Tibial artery (tissue), 4 donors: ENCODE data around the gene IFNG.
"Not testable (repeated sequence)": the region's sequence is repeated elsewhere in the genome, so short reads cannot be mapped to it uniquely, and the experiment has no call there.

Experiments used
- DNase-seq, 2 donors: peaks; one replicate each; pipeline ENCODE4 v3.0.0-alpha.2; 2019
- H3K27ac ChIP-seq, 2 donors: fragments of 200-600 bp; sonication (generic) in 1 of 2; 1 replicate in 1 of 2; 2 replicates in 1 of 2; pipeline ENCODE4 v1.5.1; 2018 to 2019; ENCODE audit warnings: mild to moderate bottlenecking in 1 of 2
- H3K27me3 ChIP-seq, 2 donors: fragments of 200-600 bp; sonication (generic) in 1 of 2; one replicate each; pipeline versions ENCODE4 v1.5.1 to v1.6.0; 2016 to 2019
- H3K36me3 ChIP-seq, 3 donors: fragments of 200-600 bp; sonication (generic) in 2 of 3; one replicate each; pipeline ENCODE4 v1.5.1; 2016 to 2019; ENCODE audit warnings: mild to moderate bottlenecking in 2 of 3
- H3K4me1 ChIP-seq, 4 donors: fragments of 200-600 bp; sonication (generic) in 2 of 4; 1 replicate in 3 of 4; 2 replicates in 1 of 4; pipeline ENCODE4 v1.5.1; 2016 to 2019
- H3K4me3 ChIP-seq, 2 donors: fragments of 200-600 bp; sonication (generic) in 1 of 2; 1 replicate in 1 of 2; 2 replicates in 1 of 2; pipeline ENCODE4 v1.5.1; 2018 to 2019; ENCODE audit warnings: mild to moderate bottlenecking in 2 of 2
- H3K9me3 ChIP-seq, 3 donors: fragments of 200-600 bp; sonication (generic) in 1 of 3; one replicate each; pipeline ENCODE4 v1.5.1; 2016 to 2019
- CTCF ChIP-seq, 2 experiments: fragments of 200-600 bp in 1 of 2; fragments of 450-650 bp in 1 of 2; IDR thresholded peaks; one replicate each; pipeline ENCODE4 v1.5.1; 2017 to 2019; ENCODE audit warnings: antibody characterized with exemption in 2 of 2, mild to moderate bottlenecking in 1 of 2, moderate library complexity in 1 of 2
- intact Hi-C: fragments of 100-400 bp; cut with DNase I; formaldehyde crosslinking; loops from one replicate; pipeline ENCODE4 v1.15.0; 2023; ENCODE audit warnings: low total_unique reads

IFNG gene

GRCh38 chr12:68175557-68176061 is 16.1 kb upstream of the IFNG start:
- Histone ChIP-seq H3K4me1 (no peaks in the 10 kb centered on the region), H3K27ac (no peak overlapping the region), H3K27me3 (no peaks in the 10 kb centered on the region), H3K9me3 (no peaks in the 10 kb centered on the region), H3K36me3 (no peaks in the 10 kb centered on the region), H3K4me3 (no peak overlapping the region)
- intact Hi-C loops: no loop called here
- TF ChIP-seq CTCF (IDR thresholded peaks at IDR 0.05): no peak
- DNase-seq: no peak

GRCh38 chr12:68174761-68175160 is 15.2 kb upstream of the IFNG start:
- H3K36me3 ChIP-seq, intact Hi-C loops, H3K4me3 ChIP-seq, H3K9me3 ChIP-seq, H3K27ac ChIP-seq, H3K4me1 ChIP-seq, DNase-seq, H3K27me3 ChIP-seq: not testable (repeated sequence)

GRCh38 chr12:68173792-68174191 is 14.3 kb upstream of the IFNG start:
- no peaks in the 10 kb centered on the region for H3K36me3 ChIP-seq
- DNase-seq: no peak
- no peak overlapping the region for H3K27ac ChIP-seq
- H3K4me3 ChIP-seq: no peak overlapping the region
- no peak for TF ChIP-seq CTCF (IDR thresholded peaks at IDR 0.05)
- H3K27me3 ChIP-seq: no peaks in the 10 kb centered on the region
- H3K4me1 ChIP-seq: no peaks in the 10 kb centered on the region
- H3K9me3 ChIP-seq: no peaks in the 10 kb centered on the region
- intact Hi-C loops: no loop called here

- Histone ChIP-seq H3K36me3 (no peaks in the 10 kb centered on the region), H3K9me3 (no peaks in the 10 kb centered on the region), H3K27ac (no peak overlapping the region), H3K27me3 (no peaks in the 10 kb centered on the region), H3K4me3 (no peak overlapping the region), H3K4me1 (no peaks in the 10 kb centered on the region)
- intact Hi-C loops: no loop called here
- no peak for DNase-seq
- no peak for TF ChIP-seq CTCF (IDR thresholded peaks at IDR 0.05)
Observed at GRCh38 chr12:68170726-68171125, 11.2 kb upstream of the IFNG start.

DNA sequence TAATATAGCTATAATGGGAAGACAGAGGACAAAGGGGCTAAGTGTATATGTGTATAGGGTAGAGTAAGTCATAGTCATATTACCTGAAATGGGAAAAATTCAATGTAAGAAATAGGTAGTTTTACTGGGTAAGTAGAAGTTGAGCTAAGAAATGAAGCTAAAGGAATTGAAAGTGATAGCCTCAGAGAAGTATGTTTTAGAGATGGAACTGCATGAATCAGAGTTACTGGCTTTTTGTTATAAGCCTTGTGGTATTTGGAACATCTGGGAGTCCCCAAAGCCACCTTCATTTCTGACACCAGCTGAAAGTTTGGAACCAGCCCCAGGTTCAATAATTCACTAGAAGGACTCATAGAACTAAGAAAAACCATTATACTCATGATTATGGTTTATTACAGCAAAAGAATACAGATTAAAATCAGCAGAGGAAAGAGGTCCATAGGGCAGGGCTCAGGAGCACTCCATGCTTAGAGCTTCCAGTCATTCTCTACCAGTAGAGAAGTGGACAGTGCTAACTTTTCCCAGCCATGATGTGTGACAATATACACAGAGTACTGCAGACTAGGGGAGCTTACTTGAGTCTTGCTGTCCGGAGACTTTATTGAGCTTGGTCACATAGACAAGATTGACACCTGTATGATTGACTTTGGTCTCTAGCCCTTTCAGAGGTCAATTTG is 9.8 kb upstream of the IFNG start:
- no peak for TF ChIP-seq CTCF (IDR thresholded peaks at IDR 0.05)

DNA sequence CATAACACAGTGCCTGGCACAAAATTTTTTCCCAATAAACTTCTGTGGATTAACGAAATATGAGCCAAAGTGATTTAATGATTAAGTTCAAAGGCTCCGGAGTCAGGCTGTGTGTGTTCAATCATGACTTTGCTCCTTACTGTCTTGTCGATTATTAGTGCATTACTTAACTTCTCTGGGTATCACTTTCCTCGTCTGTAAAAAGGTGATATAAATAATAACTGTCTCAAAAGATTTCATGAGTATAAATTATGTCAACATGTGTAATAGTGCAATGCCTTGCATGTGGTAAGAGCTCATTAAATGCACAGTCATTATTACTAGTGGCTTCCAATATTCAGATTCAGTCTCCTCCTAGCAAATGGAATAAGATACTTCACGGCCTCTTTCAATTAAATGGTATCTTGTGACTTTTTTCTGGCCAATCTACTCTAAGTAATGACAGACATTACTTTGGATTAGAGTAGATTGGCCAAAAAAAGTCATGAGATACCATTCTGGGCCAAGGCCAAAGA is 6.8 kb upstream of the IFNG start:
- no peaks in the 10 kb centered on the region for H3K36me3 ChIP-seq
- no peak overlapping the region for H3K27ac ChIP-seq
- H3K4me1 ChIP-seq: no peaks in the 10 kb centered on the region
- DNase-seq: no peak
- H3K9me3 ChIP-seq: no peaks in the 10 kb centered on the region
- no peak for TF ChIP-seq CTCF (IDR thresholded peaks at IDR 0.05)
- H3K27me3 ChIP-seq: no peaks in the 10 kb centered on the region
- intact Hi-C loops: no loop called here
- no peak overlapping the region for H3K4me3 ChIP-seq

More for the DNA sequence above, 9.8 kb upstream of the IFNG start:
- Histone ChIP-seq H3K27ac (no peak overlapping the region), H3K36me3 (no peaks in the 10 kb centered on the region), H3K9me3 (no peaks in the 10 kb centered on the region), H3K4me3 (no peak overlapping the region), H3K4me1 (no peaks in the 10 kb centered on the region), H3K27me3 (no peaks in the 10 kb centered on the region)
- no peak for DNase-seq
- intact Hi-C loops: no loop called here
